Osteocyte (in vitro differentiated cells): ENCODE results near the gene ZNF423. TPM values are rescaled to one million over a fixed set of nuclear protein-coding genes. Genes with fewer than 3 reads are reported as not detected.

ENCODE experiments used
- DNase-seq: peaks from one replicate; pipeline ENCODE4 v3.0.0; 2021; ENCODE audit warnings: mixed read lengths; ENCODE audit not compliant: unreplicated experiment; ENCODE audit errors: extremely low spot score
- H3K27ac Mint-ChIP-seq: one replicate; pipeline ENCODE4 v1.8.0; 2021; ENCODE audit warnings: mild to moderate bottlenecking, mixed read lengths; ENCODE audit not compliant: unreplicated experiment
- H3K27me3 Mint-ChIP-seq: one replicate; pipeline ENCODE4 v1.8.0; 2021; ENCODE audit warnings: mixed read lengths; ENCODE audit not compliant: unreplicated experiment
- H3K36me3 Mint-ChIP-seq: one replicate; pipeline ENCODE4 v1.8.0; 2021; ENCODE audit warnings: mixed read lengths; ENCODE audit not compliant: unreplicated experiment
- H3K4me1 Mint-ChIP-seq: one replicate; pipeline ENCODE4 v1.8.0; 2021; ENCODE audit warnings: mixed read lengths; ENCODE audit not compliant: unreplicated experiment
- H3K4me3 Mint-ChIP-seq: one replicate; pipeline ENCODE4 v1.8.0; 2021; ENCODE audit warnings: mild to moderate bottlenecking, moderate library complexity, mixed read lengths; ENCODE audit not compliant: unreplicated experiment
- H3K9me3 Mint-ChIP-seq: one replicate; pipeline ENCODE4 v1.8.0; 2021; ENCODE audit warnings: mixed read lengths; ENCODE audit not compliant: unreplicated experiment
- CTCF ChIP-seq: fragments of 200-600 bp; sonication (generic); IDR thresholded peaks from 2 replicates; pipeline ENCODE4 v1.5.0; 2021; ENCODE audit warnings: antibody characterized with exemption, mild to moderate bottlenecking, moderate library complexity
- total RNA-seq: library from RNA; stranded (reverse); gene quantifications from 2 replicates; pipeline ENCODE4 v1.2.1, GENCODE V29; 2021

ZNF423 gene
- total RNA-seq, 1 donor from 2014 or later = 25.1 TPM

GRCh38 chr16:49469930-49470451 is 385.9 kb downstream of the ZNF423 start:
- no peak overlapping the region for H3K27ac Mint-ChIP-seq
- no peak overlapping the region for H3K4me3 Mint-ChIP-seq
- peak; percentile 79 for DNase-seq
- H3K36me3 Mint-ChIP-seq = no peaks in the 10 kb centered on the region
- peaks cover 2% of the 10 kb centered on the region for H3K4me1 Mint-ChIP-seq
- no peaks in the 10 kb centered on the region for H3K9me3 Mint-ChIP-seq
- H3K27me3 Mint-ChIP-seq = peaks cover 36% of the 10 kb centered on the region
- no peak for TF ChIP-seq CTCF

GRCh38 chr16:49469311-49469670 is 386.6 kb downstream of the ZNF423 start:
- no peak overlapping the region for H3K4me3 Mint-ChIP-seq
- no peak for DNase-seq
- peaks cover 2% of the 10 kb centered on the region for H3K4me1 Mint-ChIP-seq

GRCh38 chr16:49468611-49469310 is 387.2 kb downstream of the ZNF423 start:
- TF ChIP-seq CTCF = no peak
- H3K27ac Mint-ChIP-seq = no peak overlapping the region
- H3K4me1 Mint-ChIP-seq = peaks cover 2% of the 10 kb centered on the region
- H3K36me3 Mint-ChIP-seq = no peaks in the 10 kb centered on the region
- peaks cover 35% of the 10 kb centered on the region for H3K27me3 Mint-ChIP-seq
- H3K4me3 Mint-ChIP-seq = no peak overlapping the region
- no peaks in the 10 kb centered on the region for H3K9me3 Mint-ChIP-seq
- DNase-seq = peak; percentile 69

More at GRCh38 chr16:49469311-49469670, 386.6 kb downstream of the ZNF423 start:
- TF ChIP-seq CTCF = no peak
- Mint-ChIP-seq H3K27ac (no peak overlapping the region), H3K27me3 (peaks cover 40% of the 10 kb centered on the region), H3K36me3 (no peaks in the 10 kb centered on the region), H3K9me3 (no peaks in the 10 kb centered on the region)

GRCh38 chr16:49467540-49468372 is 388.2 kb downstream of the ZNF423 start:
- H3K4me3 Mint-ChIP-seq = no peak overlapping the region
- H3K27ac Mint-ChIP-seq = no peak overlapping the region
- no peaks in the 10 kb centered on the region for H3K9me3 Mint-ChIP-seq
- peaks cover 34% of the 10 kb centered on the region for H3K27me3 Mint-ChIP-seq
- peak; percentile 75 for DNase-seq
- no peak for TF ChIP-seq CTCF
- H3K36me3 Mint-ChIP-seq = no peaks in the 10 kb centered on the region
- H3K4me1 Mint-ChIP-seq = peaks cover 2% of the 10 kb centered on the region

GRCh38 chr16:49466881-49467280 is 389.0 kb downstream of the ZNF423 start:
- peaks cover 37% of the 10 kb centered on the region for H3K27me3 Mint-ChIP-seq

More at GRCh38 chr16:49466881-49467280, 389.0 kb downstream of the ZNF423 start:
- Mint-ChIP-seq H3K9me3 (no peaks in the 10 kb centered on the region), H3K36me3 (no peaks in the 10 kb centered on the region), H3K27ac (no peak overlapping the region), H3K4me1 (peaks cover 2% of the 10 kb centered on the region), H3K4me3 (no peak overlapping the region)
- no peak for DNase-seq
- TF ChIP-seq CTCF = no peak
